Measurements from ENCODE around the gene SPAG16.

Gene SPAG16

DNA sequence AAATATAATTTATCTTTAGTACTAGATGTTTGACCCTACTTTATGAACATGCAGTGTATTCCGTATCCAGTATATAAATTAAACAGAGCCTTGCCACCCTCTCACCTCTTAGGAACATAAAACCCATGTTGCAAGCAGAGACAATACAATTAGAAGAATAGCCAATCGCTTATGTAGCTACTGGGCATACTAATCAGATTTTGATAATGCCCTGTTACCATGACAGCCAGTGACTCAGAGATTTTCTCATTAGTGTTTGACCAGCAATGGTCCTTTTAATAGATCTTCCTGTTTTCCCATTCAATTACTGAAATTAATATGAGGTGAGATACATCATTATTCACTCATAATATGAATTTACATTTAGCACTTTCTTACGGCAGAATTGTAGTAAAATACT is 579.3 kb downstream of the SPAG16 start:
- TF ChIP-seq, protein P1, sequence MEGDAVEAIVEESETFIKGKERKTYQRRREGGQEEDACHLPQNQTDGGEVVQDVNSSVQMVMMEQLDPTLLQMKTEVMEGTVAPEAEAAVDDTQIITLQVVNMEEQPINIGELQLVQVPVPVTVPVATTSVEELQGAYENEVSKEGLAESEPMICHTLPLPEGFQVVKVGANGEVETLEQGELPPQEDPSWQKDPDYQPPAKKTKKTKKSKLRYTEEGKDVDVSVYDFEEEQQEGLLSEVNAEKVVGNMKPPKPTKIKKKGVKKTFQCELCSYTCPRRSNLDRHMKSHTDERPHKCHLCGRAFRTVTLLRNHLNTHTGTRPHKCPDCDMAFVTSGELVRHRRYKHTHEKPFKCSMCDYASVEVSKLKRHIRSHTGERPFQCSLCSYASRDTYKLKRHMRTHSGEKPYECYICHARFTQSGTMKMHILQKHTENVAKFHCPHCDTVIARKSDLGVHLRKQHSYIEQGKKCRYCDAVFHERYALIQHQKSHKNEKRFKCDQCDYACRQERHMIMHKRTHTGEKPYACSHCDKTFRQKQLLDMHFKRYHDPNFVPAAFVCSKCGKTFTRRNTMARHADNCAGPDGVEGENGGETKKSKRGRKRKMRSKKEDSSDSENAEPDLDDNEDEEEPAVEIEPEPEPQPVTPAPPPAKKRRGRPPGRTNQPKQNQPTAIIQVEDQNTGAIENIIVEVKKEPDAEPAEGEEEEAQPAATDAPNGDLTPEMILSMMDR (IDR thresholded peaks at IDR 0.05; ENCODE audit: low read depth, low read length, missing control alignments) = no peak
- in situ Hi-C loops (cut with HindIII; ENCODE audit: low sequenced_read_pairs) = no loop called here
- H3K4me3 ChIP-seq (ENCODE audit: low read depth, low read length) = no peak overlapping the region
- DNase-seq (ENCODE audit: low read depth) = no peak

DNA sequence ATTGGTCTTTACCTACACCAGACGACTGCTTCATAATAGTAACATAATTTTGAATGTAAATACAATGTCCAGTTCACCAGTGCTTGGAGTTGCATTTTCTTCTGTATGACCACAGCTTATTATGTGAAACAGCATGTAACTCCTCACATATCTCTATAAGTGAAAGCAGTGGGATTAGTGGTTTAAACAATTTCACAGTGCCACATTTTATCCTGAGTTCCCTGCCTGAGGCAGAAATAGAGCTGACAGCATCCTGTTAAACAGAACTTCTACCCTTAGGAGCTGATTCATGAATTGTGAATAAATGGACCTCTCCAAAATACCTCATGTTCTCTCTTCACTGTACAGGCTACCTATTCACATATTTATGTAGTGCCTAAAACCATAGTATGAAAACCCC is 584.3 kb downstream of the SPAG16 start:
- DNase-seq (ENCODE audit: low read depth) = peak; percentile 58
- no peak overlapping the region for H3K4me3 ChIP-seq (ENCODE audit: low read depth, low read length)
- TF ChIP-seq, protein P1 (IDR thresholded peaks at IDR 0.05; ENCODE audit: low read depth, low read length, missing control alignments) = no peak
- in situ Hi-C loops (cut with HindIII; ENCODE audit: low sequenced_read_pairs) = no loop called here

DNA sequence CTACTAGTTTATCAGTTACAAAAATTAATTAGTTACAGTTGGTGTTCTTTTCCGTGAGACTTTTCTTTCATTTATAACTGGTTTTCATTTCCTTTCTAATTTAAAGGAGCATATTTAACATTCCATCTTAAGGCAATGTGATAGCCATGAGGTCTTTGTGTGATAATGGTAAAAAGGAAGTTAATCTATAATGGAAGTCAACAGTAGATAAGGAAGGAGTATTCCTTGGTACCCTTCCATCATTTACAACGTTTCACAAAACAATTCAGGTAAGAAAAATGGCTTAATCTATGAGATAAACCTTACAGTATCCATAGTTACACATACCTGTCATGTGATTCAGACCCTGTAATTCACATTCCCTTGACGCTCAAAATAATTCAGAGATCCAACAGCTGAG is 601.2 kb downstream of the SPAG16 start:
- no peak overlapping the region for H3K4me3 ChIP-seq (ENCODE audit: low read depth, low read length)
- TF ChIP-seq, protein P1 (IDR thresholded peaks at IDR 0.05; ENCODE audit: low read depth, low read length, missing control alignments) = no peak
- DNase-seq (ENCODE audit: low read depth) = no peak
- in situ Hi-C loops (cut with HindIII; ENCODE audit: low sequenced_read_pairs) = no loop called here

DNA sequence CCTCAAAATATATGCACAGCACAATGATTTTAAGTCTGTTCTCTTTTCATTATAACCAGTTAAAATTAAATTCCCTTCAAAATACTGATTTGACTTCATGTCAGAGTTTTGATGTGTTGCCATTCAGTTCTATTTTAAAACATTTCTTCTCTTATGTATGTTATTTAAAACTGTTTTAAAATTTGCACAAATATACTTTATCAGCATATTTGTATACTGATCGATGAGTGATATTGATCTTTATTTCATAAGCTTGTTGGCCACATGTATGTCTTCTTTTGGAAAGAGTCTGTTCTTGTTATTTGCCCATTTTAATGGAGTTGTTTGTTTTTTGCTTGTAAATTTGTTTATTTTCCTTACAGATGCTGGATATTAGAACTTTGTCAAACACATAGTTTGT is 630.2 kb downstream of the SPAG16 start:
- no peak for DNase-seq (ENCODE audit: low read depth)
- no peak overlapping the region for H3K4me3 ChIP-seq (ENCODE audit: low read depth, low read length)
- TF ChIP-seq, protein P1 (IDR thresholded peaks at IDR 0.05; ENCODE audit: low read depth, low read length, missing control alignments) = no peak
- in situ Hi-C loops (cut with HindIII; ENCODE audit: low sequenced_read_pairs) = no loop called here

DNA sequence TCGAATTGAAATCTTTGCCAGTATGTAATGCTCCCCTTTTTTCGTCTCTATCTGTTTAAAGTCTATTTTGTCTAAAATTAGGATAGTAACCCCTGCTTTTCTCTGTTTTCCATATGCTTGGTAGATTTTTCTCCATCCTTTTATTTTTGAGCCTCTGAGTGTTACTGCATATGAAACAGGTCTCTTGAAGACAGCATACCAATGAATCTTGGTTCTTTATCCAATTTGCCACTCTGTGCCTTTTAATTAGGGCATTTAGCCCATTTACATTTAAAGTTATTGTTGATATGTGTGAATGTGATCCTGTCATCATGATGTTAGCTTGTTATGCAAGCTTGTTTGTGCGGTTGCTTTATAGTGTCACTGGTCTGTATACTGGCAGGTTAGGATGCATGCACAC is 635.8 kb downstream of the SPAG16 start:
- no peak for DNase-seq (ENCODE audit: low read depth)
- no peak overlapping the region for H3K4me3 ChIP-seq (ENCODE audit: low read depth, low read length)
- TF ChIP-seq, protein P1 (IDR thresholded peaks at IDR 0.05; ENCODE audit: low read depth, low read length, missing control alignments) = no peak
- in situ Hi-C loops (cut with HindIII; ENCODE audit: low sequenced_read_pairs) = no loop called here

DNA sequence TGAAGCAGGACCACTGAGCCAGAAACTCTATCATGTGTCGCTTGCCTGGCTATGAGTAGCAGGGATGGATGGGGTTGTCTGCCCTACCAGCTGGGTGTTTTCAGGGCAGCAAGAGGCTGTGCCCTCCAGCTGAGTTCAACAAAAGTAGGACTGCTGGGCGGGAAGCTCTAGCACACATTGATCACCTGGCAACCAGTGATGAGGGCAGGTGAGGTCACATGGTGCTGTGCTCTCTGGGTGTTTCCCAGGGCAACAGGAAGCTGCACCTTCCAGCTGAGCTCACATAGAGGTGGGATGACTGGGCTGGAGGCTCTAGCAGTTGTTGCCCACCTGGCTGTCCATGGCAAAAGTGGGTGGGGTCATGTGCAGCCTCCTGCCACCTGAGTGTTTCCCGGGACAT is 639.3 kb downstream of the SPAG16 start:
- no peak for DNase-seq (ENCODE audit: low read depth)
- in situ Hi-C loops (cut with HindIII; ENCODE audit: low sequenced_read_pairs) = no loop called here
- no peak overlapping the region for H3K4me3 ChIP-seq (ENCODE audit: low read depth, low read length)
- TF ChIP-seq, protein P1 (IDR thresholded peaks at IDR 0.05; ENCODE audit: low read depth, low read length, missing control alignments) = no peak

DNA sequence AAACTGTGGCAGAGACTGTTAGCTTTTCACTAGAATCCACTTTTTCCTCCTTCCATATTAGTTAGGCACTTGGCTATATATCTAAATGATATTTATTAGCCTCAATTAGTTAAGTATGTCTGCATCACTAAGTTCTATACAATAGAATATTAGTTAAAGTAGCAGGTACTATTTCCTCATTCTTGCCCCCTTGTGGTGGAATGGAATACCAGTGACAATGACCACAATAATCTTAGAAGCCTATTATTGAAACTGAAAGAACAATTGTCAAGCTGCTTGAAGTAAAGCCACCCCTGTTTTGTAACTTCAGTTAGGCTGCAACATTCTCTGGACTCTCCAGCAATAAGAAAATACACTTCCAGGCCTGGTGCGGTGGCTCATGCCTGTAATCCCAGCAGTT is 650.3 kb downstream of the SPAG16 start:
- no peak for DNase-seq (ENCODE audit: low read depth)
- H3K4me3 ChIP-seq (ENCODE audit: low read depth, low read length) = no peak overlapping the region
- in situ Hi-C loops (cut with HindIII; ENCODE audit: low sequenced_read_pairs) = no loop called here
- TF ChIP-seq, protein P1 (IDR thresholded peaks at IDR 0.05; ENCODE audit: low read depth, low read length, missing control alignments) = peak; percentile 13

All from astrocyte of the cerebellum (primary cell).